BJ (cell line): ENCODE data around the gene CIB1. TPM values are rescaled to one million over a fixed set of nuclear protein-coding genes. Genes with fewer than 3 reads are reported as not detected.

Source experiments
- CTCF ChIA-PET: fragments of 350-600 bp; formaldehyde crosslinking; extraction: SDS; loops from one replicate; lab custom pipeline; 2021; ENCODE audit warnings: antibody characterized with exemption, inconsistent platforms; lab: Yijun Ruan, JAX
- POLR2A ChIA-PET: fragments of 300-600 bp; sonication (Branson Sonifier 250); formaldehyde crosslinking; extraction: SDS; loops from one replicate; lab custom pipeline; 2021; ENCODE audit warnings: antibody characterized with exemption; lab: Charles Lee
- DNase-seq: peaks from one replicate; pipeline ENCODE4 v3.0.0-alpha.2; 2011; ENCODE audit warnings: low read depth
- H3K27me3 ChIP-seq: 2 replicates; pipeline ENCODE4 v1.6.0; 2011; ENCODE audit warnings: low read length; ENCODE audit not compliant: control insufficient read depth, insufficient read depth
- H3K36me3 ChIP-seq: 2 replicates; pipeline ENCODE4 v1.5.1; 2011; ENCODE audit warnings: low read length; ENCODE audit not compliant: control insufficient read depth, insufficient read depth
- H3K4me3 ChIP-seq: 2 replicates; pipeline ENCODE4 v1.5.1; 2011; ENCODE audit warnings: low read depth, mild to moderate bottlenecking, control low read depth, low read length
- CTCF ChIP-seq: IDR thresholded peaks from 2 replicates; pipeline ENCODE4 v1.5.1; 2011; ENCODE audit warnings: low read depth, mild to moderate bottlenecking, control low read depth, inconsistent platforms, low read length, moderate library complexity; ENCODE audit not compliant: insufficient read depth
- polyA plus RNA-seq: library from polyadenylated mRNA; depleted of rRNA; stranded (reverse); fragments of >200 nt; gene quantifications from 2 replicates; pipeline ENCODE4 v1.2.3, GENCODE V29; 2011

Gene CIB1
- polyA plus RNA-seq, 1 experiment = 102 TPM

GRCh38 chr15:90249203-90249863 is 15.6 kb upstream of the CIB1 start, which contains the start of gene TTLL13:
TSS of gene TTLL13 (plus strand) at chr15:90249556. CDS start at chr15:90250631, 1,075 bp downstream.
- POLR2A ChIA-PET = no interaction called here
- TF ChIP-seq CTCF = no peak

GRCh38 chr15:90248789-90249202 is 15.1 kb upstream of the CIB1 start:
- no peak for DNase-seq
- no peak for TF ChIP-seq CTCF
- Histone ChIP-seq H3K36me3 (no peaks in the 10 kb centered on the region), H3K4me3 (peak overlapping the region; percentile 71), H3K27me3 (no peaks in the 10 kb centered on the region)
- POLR2A ChIA-PET = no interaction called here
- CTCF ChIA-PET = interaction anchor here (1.5 to 1.7 kb wide), 2 partner anchors 10 to 27 kb away, joined by 4 to 5 read pairs; no protein-coding TSS in a partner anchor

More at GRCh38 chr15:90249203-90249863, 15.6 kb upstream of the CIB1 start, which contains the start of gene TTLL13:
- no peak for DNase-seq
- Histone ChIP-seq H3K4me3 (peak within 1 kb of the TSS; percentile 71), H3K36me3 (no peaks in the 10 kb centered on the region), H3K27me3 (no peaks in the 10 kb centered on the region)
- CTCF ChIA-PET = interaction anchor here (0.8 to 1.7 kb wide), 3 partner anchors 10 to 35 kb away, joined by 3 to 5 read pairs (median 4); no protein-coding TSS in a partner anchor

GRCh38 chr15:90243943-90244639 is 10.3 kb upstream of the CIB1 start:
- no peak for TF ChIP-seq CTCF
- ChIA-PET CTCF (interaction anchor here (1.8 kb wide), 1 partner anchor 23 kb away, joined by 3 read pairs; no protein-coding TSS in a partner anchor), POLR2A (no interaction called here)
- Histone ChIP-seq H3K27me3 (no peaks in the 10 kb centered on the region), H3K36me3 (no peaks in the 10 kb centered on the region; the same call in 1 of the 2 replicates), H3K4me3 (no peak overlapping the region)
- DNase-seq = no peak

GRCh38 chr15:90241343-90242192 is 7.8 kb upstream of the CIB1 start:
- H3K4me3 ChIP-seq = no peak overlapping the region
- no peak for TF ChIP-seq CTCF
- no peak for DNase-seq
- H3K27me3 ChIP-seq = no peaks in the 10 kb centered on the region
- POLR2A ChIA-PET = interaction anchor here (0.6 kb wide), 1 partner anchor 1349 kb away, joined by 3 read pairs; no protein-coding TSS in a partner anchor
- H3K36me3 ChIP-seq = peaks cover 4% of the 10 kb centered on the region
- CTCF ChIA-PET = interaction anchor here (0.6 kb wide), 1 partner anchor 573 kb away, joined by 3 read pairs; no protein-coding TSS in a partner anchor
